ENCODE data around the gene WDR82. TPM values are rescaled to one million over a fixed set of nuclear protein-coding genes. Genes with fewer than 3 reads are reported as not detected.

Gene WDR82
- total RNA-seq: 66.3 and 69.6 TPM in 2 replicates

DNA sequence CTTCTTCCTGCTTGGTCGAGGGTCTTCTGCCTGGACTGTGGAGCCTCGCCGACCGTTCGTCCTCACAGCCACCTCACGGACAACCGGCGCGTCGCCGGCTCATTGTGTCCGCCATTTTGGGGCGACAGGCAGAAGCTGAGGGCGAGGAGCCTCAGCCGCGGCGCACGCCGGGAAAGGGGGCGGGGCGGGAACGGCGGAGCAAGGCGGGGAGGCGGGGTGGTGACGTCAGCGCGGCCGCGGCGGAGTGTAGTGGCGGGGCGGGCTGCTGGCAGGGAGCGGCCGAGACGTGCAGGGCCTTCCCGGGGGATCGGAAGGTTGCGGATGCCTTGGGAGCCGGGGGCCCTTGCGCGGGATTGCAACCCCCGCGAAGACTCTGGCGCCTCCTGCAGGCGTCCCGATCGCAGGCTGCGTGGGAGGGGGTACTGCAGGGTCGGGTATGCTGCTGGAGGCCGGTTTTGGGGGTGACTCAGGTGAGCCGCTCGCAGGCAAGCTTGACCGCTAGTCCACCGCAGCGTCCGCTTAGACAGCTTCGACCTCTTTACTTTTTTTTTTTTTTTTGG, at the start of gene WDR82:
Gene WDR82 (minus strand): TSS at position 140 of the 560 bp plus-strand sequence. CDS start 288 bp downstream, outside the sequence.

DNA sequence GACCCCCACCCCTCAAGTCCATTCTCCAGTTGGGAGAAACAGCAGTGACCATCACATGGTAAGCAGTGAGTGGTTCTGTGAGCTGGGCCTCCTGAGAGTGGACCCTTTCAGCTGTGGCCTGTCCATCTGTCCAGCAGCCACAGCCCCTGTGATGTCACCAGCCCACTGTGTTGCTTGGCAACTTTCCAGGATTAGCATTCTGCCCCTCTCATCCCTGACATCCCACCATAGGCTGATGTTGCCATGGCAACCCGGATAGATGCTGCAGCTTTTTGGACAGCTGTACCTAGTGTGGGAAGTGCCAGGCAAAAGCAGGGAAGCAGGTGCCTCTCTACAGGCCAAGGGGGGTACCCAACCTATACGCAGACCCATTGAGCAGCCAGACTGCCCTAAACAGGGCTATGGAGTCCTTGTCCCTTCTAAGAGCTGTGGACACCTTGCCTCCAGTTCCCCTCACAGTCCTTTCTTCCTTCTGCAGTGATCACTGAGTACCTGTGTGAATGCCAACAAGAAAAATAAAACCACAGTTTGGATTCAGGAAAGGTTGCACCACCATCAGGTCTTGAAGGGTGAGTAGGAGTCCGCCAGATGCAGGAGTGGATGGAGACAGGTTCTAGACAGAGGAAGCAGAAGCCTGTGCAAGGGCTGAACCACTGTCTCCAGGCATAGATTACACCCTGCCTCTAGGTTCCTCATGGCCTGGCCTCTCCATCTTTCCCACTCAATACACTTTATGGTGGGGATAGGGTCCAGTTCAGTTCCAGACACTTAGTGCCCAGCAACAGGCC, 37.7 kb upstream of the WDR82 start, which contains the start of gene DNAH1:
Gene DNAH1 (plus strand): TSS at position 343 of the 788 bp plus-strand sequence. CDS start 6,124 bp downstream, outside the sequence.

GRCh38 chr3:52245322-52246263, 32.9 kb downstream of the WDR82 start, which contains the start of gene PPM1M:
Gene PPM1M (plus strand): TSS chr3:52245759. CDS start chr3:52245825, 66 bp downstream.

DNA sequence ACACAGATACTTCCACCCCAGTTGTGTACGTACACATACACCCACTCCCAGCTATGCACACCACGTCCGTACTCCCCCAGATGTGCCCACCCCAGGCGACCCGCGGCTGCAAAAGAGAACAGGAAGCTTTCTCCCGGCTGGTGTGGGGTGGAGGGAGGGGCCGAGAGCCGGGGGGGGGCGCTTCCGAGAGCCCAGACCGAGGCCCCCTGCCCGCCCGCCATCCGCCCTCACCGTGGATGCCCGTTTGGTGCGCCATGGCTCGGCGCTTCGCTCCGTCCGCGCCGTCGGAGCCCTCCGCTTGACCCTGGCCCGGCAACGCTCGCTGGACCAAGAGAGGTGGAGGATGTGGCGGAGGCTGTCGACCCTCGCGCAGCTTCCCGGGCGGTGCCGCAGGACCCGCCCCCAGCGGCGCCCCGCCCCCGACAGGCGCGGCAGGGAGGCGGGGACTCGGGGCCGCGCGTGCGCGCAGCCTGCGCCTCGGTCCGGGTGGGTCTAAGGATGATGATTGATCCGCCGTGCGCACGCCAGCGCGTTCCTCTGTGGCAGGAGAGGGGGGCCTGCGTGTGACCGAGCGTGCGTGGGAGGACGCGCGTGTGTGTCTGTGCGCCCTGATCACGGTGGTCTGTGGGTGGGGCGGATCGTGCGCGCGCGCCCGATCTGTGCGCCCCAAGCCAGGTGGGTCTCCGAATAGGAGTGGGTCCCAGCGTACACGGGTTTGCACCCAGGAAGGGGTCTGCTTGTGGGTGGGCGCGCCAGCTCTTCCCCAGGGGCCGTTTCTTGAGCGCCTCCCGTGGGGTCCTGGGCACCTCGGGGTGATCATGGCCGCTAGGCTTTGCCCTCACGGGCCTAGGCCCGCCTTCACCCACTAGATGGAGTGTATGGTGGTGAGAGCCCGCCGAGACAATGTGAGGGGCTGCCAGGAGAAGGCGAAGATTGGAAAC, 39.4 kb downstream of the WDR82 start, which contains the start of gene TWF2:
Gene TWF2 (minus strand): TSS at position 398 of the 941 bp plus-strand sequence. CDS start 142 bp downstream, at position 256.

DNA sequence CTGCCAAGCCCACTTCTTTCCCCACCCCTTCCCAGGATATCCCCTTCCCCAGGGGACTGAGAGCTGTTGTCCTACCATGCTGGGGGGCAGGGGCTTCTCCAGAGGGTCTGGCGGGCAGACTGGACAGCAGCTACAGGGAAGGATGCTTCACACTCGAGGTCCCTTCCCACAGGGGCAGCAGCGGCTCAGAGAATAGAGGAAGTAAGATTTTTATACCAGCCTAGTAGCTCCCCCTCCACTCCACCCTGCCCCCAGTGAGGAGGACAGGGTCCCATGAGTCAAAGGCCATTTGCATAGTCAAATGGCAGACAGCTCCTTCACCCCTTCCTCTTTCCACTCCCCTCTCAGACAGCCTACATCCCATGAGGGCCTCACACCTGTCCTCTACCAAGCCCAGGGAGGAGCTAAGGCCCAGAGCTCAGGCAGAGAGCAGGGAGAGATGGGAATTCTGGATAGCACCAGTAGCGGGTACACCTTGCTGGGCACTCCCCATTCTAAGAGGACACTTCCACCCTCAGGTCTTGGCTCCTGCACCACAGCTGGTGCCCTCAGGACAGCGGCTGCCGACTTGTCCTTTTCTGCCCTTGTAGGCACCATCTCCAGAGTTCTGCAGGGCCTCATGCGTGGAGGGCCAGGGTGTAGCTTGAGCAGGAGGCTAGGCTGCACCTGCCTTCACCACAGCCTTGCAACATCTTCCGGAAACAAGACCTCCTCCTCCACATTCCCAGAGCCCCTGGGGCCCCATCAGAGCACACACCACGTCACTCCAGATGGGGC, 52.8 kb downstream of the WDR82 start, which contains the start of gene TLR9:
Gene TLR9 (minus strand): TSS at position 194 of the 777 bp plus-strand sequence. CDS start 116 bp downstream, at position 78.

Other genes starting within 250 kb of the WDR82 start
- gene DUSP7, start 222.1 kb downstream of the WDR82 start, total RNA-seq: 6.1 and 11.9 TPM in 2 replicates
- 5.5 and 15.0 TPM in 2 replicates for gene POC1A, start 124.2 kb downstream of the WDR82 start, total RNA-seq
- gene ALAS1, start 80.5 kb downstream of the WDR82 start, total RNA-seq: 45.7 and 68.5 TPM in 2 replicates
- under 0.01 and 0.17 TPM in 2 replicates for gene TLR9, start 53.0 kb downstream of the WDR82 start, total RNA-seq
- 96.8 and 120 TPM in 2 replicates for gene TWF2, start 39.5 kb downstream of the WDR82 start, total RNA-seq
- gene PPM1M, start 32.9 kb downstream of the WDR82 start, total RNA-seq: 27.3 and 47.1 TPM in 2 replicates
- gene GLYCTK, start 9.2 kb upstream of the WDR82 start, total RNA-seq: 5.8 and 16.6 TPM in 2 replicates
- gene DNAH1, start 37.7 kb upstream of the WDR82 start, total RNA-seq: 1.9 and 5.0 TPM in 2 replicates
- 59.1 and 80.7 TPM in 2 replicates for gene BAP1, start 131.4 kb upstream of the WDR82 start, total RNA-seq
- 3.1 and 3.8 TPM in 2 replicates for gene PHF7, start 132.0 kb upstream of the WDR82 start, total RNA-seq
- gene SEMA3G, start 166.5 kb upstream of the WDR82 start, total RNA-seq: under 0.01 and 0.15 TPM in 2 replicates
- 0.66 TPM in 1 of 2 replicates, not detected in the other for gene TNNC1, start 175.4 kb upstream of the WDR82 start, total RNA-seq
- 76.1 and 104 TPM in 2 replicates for gene NISCH, start 177.0 kb upstream of the WDR82 start, total RNA-seq
- 0.17 and 1.6 TPM in 2 replicates for gene STAB1, start 216.7 kb upstream of the WDR82 start, total RNA-seq

Measured in smooth muscle cell of trachea (primary cell).